Stimulated activated CD8-positive, alpha-beta memory T cell treated with anti-CD3 and anti-CD28 coated beads, Interleukin-2, amount 100 ng/mL, for 48 hours (primary cell): ENCODE data around the gene DENND10.
"Not testable (repeated sequence)": the region's sequence is repeated elsewhere in the genome, so short reads cannot be mapped to it uniquely, and the experiment has no call there.

Experiments used
- DNase-seq, 2 donors: peaks; one replicate each; pipeline ENCODE4 v3.0.0-alpha.2; 2020; ENCODE audit warnings: low read depth in 2 of 2

The DENND10 gene, protein sequence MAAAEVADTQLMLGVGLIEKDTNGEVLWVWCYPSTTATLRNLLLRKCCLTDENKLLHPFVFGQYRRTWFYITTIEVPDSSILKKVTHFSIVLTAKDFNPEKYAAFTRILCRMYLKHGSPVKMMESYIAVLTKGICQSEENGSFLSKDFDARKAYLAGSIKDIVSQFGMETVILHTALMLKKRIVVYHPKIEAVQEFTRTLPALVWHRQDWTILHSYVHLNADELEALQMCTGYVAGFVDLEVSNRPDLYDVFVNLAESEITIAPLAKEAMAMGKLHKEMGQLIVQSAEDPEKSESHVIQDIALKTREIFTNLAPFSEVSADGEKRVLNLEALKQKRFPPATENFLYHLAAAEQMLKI

GRCh38 chr10:119103903-119104653, at the start of gene DENND10:
TSS of gene DENND10 (plus strand) at chr10:119104113. CDS start at chr10:119104143, 30 bp downstream.
- DNase-seq: peak; percentile 63 to 69

DNA sequence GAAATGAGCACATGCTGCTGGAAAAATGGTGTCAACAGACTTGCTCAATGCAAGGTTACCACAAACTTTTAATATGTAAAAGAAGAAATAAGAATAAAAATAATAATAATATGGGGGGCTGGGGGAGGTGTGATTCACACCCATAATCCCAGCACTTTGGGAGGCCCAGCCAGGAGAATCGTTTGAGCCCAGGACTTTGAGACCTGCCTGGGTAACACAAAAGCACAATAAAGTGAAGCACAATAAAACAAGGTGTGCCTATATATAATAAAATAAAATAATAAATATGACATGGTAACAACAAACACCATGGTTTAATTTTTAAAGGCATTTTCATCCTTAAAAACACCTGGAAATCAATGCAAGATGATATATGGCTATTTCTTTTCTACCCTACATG, 48.4 kb upstream of the DENND10 start:
- DNase-seq: no peak

DNA sequence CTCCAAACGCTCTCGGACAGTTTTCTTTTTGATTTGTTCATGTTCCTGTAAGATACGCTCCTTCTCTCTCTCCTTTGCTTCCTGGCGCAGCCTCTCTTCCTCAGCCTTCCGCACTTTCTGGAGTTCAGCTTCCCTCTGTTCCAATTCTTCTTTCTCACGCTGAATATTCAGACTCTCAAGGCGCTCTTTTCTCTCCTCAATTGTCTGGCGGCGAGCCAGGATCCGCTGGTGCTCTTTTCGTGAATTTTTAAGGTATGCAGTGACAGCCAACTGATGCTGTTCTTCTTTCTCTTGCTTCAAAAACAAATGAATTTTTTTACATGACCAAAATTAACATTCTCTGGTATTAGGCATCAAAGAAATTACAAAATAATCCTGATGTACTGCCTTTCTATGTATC, 45.9 kb upstream of the DENND10 start:
- DNase-seq: no peak

DNA sequence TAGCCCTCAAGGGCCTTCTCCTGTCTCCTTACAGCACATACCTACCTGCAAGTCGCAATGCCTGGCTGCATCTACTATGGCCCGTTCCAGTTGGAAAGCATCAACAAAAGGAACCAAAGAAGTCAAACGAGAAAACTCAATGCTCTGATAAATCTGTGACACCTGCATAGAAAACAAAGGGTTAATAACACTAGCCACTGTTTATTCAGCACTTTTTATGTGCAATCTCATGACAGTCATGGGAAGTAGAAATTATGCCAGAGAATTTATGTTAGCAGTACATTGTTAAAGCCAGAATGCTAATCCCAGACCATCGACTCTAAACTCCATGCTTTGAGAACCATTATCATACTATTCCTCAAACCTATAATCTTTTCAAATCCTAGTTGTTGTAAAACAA, 44.4 kb upstream of the DENND10 start:
- DNase-seq: no peak

DNA sequence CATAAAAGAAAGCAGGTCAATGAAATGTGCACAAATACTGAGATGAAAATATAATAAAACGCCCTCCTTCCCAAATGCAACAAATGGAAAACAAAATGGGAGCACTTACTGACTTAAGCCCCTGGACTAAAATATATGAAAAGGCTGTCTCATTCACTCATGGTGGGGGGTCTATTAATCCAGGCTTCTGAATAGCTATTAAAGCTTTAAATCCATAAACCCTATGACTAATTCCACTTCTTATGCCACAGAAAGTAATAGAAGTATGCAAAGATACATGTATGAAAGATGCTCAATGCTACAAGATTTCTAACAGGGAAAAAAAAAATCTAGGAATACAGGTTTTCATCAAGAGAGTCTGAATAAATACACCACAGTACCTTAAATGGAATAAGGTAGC, 43.8 kb upstream of the DENND10 start:
- no peak for DNase-seq

- DNase-seq: no peak
These were observed 42.6 kb upstream of the DENND10 start for GRCh38 chr10:119061352-119061751.

- no peak for DNase-seq
These were observed 42.0 kb upstream of the DENND10 start for GRCh38 chr10:119061926-119062325.

DNA sequence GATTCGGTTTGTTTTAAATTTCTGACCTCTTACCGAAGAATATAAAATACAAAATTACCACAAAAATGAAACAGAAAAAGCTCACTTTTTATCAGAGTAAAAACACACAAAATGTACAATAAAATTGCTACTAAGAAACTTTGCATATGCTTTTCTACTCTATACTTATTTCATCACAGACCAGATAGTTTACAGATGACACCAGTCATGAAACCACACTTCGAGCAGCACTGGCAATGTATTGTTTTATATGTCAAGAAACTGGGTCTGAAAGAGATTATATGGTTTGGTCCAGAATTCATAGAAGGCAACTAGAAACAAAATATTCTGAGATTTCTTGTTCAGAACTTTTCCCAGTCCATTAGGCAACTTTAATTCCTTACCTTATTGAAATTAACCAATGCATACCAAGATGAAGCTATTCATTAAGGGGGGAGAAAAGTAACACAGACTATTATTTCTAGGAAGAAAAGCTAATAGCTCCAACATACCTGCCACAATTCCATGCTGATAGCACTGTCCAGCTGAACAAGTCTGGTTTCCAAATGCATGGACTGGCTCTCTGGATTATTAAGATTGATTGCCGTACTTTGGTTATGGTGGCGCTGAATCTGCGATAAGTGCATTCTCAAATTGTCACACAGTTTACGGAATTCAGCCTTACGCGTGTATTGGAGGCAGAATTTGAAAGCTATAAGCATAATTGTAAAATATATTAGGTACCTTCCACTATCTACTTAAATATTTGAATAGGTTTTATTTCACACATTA, 33.3 kb upstream of the DENND10 start:
- DNase-seq: no peak

DNA sequence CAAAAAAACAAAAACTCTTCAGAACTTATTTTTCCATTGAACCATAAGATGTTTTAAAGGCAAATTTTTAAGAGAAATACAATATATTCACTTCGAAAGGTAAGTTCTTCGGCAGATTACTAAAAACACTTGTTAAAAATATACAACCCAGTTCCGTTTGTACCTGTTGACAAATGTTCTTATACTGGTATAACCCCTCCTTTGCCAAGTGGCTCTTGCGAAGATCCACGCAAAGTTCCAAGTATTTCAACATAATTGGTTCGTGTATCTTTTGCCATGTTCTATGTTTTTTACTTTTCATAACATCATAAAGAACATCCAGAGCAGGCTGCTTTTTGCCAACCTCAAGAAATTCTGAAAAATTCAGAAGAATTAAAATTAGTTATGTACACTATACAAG, 30.3 kb upstream of the DENND10 start:
- DNase-seq: no peak

DNA sequence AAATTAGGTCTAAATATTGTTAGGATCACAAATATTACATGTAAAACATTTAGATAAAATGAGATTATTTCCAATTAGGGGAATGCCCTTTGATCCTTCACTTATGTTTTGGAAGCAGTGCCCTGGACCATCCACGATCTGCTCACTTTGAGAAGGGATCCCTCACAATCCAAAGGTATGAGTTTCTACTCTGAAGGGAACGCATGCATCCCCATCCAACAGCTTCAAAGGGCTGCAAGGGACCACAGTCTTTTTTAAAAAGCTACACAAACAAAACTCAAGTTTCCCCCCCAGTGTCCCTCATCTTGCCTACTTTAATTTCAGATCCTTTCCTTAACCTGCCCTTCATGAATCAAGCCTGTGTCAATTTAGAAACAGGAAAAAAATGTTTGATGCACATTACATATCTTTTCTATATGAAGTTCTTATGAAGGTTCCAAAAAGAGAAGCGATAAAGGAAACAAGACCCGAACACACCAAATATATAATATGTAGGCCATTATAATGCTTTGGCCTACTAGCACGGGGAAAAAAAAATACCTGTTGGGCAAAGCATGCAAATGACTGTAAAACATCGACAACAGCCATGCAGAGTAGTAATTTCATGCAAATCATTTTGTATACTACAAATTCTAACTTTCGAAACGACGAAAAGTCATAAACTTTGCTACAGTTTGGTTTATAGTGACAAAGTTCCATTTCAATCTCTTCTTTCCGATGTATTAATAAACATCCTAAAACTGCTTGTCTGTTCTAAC, 25.3 kb upstream of the DENND10 start:
- no peak for DNase-seq

DNA sequence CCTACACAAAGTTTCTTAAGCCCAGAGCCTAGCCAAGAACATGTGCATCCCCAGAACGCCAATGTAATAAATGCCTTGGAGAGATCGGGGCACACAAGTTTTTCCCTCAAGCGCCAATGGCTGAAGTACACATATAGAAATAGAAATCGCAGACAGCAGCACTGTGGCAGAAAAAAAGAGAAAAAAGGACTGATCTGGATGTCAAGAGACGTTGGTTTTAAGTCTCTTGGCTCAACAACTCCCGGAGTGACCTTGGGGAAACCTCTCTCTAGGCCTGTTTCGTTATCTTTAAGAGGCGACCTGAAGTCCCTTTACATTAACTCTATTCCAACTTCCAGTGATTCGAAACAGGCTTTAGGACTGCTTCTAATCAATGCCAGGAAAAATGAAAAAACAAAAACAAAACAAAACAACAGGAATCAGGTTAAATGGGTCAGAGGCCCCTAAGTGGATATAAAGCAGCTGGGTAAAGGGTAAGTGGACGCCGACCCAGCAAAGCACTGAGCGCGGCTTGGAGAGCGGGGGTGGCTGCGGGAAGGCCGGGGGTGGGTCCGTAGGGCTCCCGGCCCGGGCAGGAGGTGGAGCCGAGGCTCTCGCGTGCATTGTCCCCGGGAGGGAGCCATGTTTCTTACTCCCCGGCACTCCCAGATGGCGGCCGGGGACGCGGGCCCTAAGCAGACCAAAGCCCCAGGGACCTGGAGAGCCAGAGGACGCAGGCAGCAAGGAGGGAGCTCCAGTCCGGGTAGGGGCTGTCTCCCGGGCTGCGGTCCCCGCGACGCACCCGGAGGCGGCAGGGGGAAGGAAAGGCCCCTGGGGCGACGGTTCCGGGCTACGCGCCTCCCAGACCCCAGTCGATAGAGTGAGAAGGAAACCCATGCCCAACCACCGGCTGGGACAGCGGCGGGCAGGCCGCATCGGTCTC, 24.1 kb upstream of the DENND10 start:
- DNase-seq: peak; percentile 61 to 65

DNA sequence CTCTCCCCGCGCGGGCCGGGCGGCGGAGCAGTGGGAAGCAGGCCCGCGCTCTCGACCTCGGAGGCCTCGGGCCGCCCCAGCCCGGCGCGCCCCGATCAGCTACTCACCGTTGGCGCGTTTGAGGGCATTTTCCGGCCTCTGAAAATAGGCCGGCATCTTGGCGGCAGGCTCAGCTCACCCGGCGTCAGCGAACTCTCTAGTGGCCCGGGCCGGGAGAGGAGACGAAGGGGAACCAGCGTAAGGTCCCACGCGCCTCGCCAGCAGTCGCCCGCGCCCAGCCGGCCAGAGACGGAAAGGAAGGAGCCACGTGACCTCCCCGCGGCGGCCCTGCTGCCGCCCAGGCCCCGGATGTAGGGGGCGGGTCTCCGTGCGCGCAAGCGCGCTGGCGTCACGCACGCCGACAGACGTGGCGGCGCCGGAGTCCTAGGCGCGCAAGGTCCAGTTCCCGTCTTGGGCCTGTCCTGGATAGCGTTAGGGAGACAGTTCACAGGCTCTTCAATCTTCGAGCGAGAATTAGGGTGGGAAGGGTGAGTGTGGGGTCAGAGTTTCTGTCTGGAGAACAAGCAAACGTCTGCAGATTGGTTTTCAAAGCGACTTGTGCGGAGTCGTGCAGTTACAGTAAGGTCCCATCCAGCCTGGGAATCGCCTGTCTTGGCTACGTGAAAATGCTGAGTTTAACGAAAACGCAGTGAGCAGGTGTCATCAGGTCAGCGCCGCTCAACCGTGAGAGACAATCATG, 23.2 kb upstream of the DENND10 start, which contains the start of gene EIF3A:
TSS of gene EIF3A (minus strand) at position 297 of the 739 bp plus-strand sequence. CDS start at position 156, 141 bp downstream.
- peak; percentile 89 for DNase-seq

GRCh38 chr10:119084896-119085295, 19.0 kb upstream of the DENND10 start:
- no peak for DNase-seq

GRCh38 chr10:119087271-119087882, 16.5 kb upstream of the DENND10 start:
- no peak for DNase-seq

DNA sequence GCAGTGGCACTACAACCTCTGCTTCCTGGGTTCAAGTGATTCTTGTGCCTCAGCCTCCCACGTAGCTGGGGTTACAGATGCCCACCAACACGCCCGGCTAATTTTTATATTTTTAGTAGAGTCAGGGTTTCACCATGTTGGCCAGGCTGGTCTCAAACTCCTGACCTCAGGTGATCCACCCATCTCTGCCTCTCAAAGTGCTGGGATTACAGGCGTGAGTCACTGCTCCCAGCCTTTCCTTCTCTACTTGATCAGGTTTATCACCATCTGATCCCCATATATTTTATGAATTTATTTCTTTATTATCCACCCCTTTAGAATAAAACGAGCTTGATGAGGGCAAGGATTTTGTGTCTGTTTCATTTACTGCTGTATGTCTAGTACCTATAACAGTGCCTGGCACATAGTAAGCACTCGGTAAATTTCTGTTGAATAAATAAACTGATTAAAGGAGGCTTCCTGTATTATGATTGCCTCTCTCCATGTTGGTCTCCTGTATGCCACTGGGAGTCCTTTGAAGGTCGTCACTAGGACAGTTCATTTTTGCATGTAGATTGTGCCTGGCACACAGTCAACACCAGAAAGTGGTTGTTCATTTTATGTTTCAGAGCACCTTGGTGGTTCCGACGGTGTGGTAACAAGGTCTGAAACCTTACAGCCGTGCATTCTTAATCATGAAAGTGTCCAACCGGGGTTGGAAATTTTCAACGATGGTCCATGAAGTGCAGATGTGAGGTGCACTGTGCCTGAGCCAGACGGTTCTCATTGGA, 13.7 kb upstream of the DENND10 start:
- DNase-seq: no peak

- no peak for DNase-seq
These were observed 12.9 kb upstream of the DENND10 start for GRCh38 chr10:119090968-119091367.

GRCh38 chr10:119095640-119096039, 8.3 kb upstream of the DENND10 start:
- no peak for DNase-seq

- DNase-seq: not testable (repeated sequence)
These were observed 7.1 kb upstream of the DENND10 start for GRCh38 chr10:119096641-119097415.
